SK-N-MC (cell line): ENCODE results near the gene SHC3.

Experiments
- EZH2 ChIP-seq: fragments of 200-600 bp; sonication (generic); IDR thresholded peaks from one replicate; pipeline ENCODE4 v1.6.1; 2017; ENCODE audit warnings: antibody characterized with exemption
- FOXP2 ChIP-seq: optimal IDR thresholded peaks from 2 replicates; pipeline ENCODE3; 2011; ENCODE audit warnings: mild to moderate bottlenecking, moderate library complexity; ENCODE audit not compliant: insufficient read depth; ENCODE audit errors: extremely low read length, control extremely low read depth
- POLR2AphosphoS5 ChIP-seq: IDR thresholded peaks from 2 replicates; pipeline ENCODE4 v1.6.1; 2012; ENCODE audit warnings: mild to moderate bottlenecking, low read depth, low read length, borderline replicate concordance

DNA sequence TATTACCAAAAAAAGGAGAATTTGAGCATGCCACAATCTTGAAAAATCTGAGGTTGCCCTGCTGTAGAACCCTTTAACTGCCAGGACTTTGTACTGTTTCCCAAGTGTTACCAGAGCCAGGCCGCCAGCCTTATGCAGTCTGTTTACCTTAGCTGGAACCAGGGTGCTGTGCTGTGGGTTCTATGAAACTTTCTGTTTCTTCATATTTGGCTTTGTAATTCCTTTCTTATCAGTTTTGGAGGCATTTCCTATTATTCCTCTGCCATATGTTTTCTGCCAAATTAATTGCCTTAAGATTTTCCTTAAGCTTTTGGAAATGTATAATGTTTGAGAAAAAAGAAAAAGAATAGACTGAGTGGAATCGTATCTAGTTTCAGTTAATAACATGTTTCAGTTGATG, 185.3 kb downstream of the SHC3 start:
- TF ChIP-seq POLR2AphosphoS5 = no peak
- TF ChIP-seq EZH2 = no peak
- TF ChIP-seq FOXP2 = no peak
